GM21526 (cell line): ENCODE data around the gene CPAMD8.

Source experiments
- ATAC-seq: cut with Tn5 transposase; IDR thresholded peaks from one replicate; pipeline ENCODE4 v1.9.1; 2021; ENCODE audit warnings: moderate library complexity; ENCODE audit not compliant: unreplicated experiment, low FRiP score

CPAMD8 gene

DNA sequence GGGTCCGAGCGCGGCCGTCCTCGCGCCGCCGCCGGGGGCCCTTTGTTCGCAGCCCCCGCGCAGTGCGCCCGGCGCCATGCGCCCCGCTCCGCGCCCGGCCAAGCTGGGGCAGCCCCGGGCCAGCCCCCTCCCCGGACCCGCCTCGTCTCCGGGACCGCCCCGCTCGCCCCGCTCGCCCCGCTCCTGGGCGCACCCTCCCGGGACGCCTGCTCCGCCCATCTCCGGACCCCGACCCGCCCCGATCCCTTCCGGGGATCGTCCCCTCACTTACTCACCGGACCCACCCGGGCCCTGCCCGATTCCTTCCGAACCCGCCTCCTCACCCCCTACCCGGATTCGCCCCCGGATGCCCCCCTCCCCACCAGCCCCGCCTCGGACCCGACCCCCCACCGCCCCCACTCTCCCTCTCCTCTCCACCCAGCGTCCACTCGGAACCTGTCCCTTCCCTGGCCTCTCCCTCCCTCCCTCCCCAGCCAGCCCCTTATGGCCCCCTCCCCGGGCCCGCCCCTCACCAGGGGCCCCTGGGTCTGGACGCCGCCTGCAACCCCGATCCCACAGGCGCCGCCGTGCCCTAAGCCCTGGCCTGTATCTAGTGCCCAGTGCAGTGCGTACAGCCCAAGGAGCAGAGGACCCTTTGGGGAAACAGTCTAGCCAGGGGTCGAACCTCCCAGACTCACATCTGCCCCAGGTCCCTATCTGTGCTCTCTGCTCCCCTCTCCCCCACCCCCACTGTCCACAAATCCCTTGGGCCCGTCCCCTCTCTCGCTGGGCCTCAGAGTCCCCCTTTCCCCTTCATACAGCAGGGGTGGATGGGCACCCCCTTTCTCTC lies at the start of gene CPAMD8:
CPAMD8 (minus strand) TSS at position 105 of the 829 bp plus-strand sequence. CDS start 168 bp downstream, outside the sequence.
- ATAC-seq, result no peak

DNA sequence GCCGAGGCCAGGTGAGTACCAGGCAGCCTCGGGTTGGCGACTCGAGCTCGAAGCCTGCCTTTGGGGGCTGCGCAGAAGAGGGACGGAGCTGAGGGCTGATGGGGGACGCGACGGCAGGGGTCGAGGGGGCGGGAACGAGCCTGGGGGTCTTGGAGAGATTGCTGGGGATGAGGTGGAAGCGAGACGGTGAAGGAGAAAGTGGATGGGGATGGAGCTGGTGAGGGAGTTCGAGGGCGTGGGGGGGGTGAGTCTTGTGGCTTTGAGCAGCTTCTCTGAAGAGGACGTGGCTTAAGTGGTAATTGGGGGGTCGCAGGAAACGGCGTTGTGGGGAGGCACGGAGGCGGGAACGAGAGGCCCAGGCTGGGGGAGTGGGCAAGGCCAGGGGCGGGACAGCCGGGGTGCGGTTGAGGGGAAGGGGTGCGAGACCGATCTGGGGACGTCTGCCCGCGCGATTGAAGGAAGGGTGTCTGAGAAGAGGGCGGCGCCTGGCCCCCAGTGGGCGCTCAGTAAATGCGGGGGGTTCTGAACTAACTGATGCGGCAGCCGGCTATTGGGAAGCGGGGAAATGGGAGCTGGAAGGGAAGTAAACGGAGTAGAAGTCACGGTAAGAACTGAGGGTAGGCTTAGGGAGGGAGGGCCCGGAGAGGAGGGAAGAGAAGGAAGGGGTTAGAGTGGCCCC lies 49.4 kb upstream of the CPAMD8 start:
- no peak for ATAC-seq

DNA sequence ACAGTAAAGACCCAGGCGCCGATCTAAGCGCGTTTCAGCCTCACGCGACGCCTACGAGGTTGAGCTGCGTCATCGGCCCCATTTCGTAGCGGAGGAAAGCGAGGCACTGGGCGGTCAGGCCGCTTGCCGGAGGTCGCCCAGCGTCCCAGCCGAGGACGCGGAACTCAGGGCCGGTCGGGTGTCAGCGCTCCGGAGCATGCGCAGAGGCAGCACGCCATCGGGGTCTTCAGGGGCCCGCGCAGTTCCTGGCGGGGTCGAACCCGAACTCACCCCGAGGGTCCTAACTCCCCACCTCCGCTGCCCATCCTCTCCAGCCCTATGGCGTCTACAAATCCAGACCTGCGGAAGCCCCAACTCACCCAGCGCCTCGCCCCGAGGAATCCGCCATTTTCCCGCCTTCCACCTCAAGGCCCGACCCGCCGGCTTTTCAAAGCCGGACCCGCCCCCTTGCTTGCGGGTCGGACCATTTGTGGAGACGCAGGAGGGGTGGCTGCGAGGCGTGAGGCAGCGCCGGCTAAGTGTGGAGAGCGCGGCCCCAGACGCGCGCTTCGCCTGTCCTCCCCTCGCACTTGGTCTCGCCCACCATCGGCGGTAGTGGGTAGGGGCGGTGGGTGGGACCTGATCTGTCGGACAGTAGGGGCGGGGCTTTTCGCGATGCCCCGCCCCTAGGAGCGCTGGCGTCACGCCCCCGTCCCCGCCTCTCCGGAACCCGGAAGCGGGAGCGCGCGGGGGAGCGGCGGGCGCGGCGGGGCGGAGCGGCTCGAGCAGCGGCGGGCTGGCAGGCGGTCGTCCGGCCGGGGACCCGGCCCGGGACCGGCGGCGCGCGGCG lies 48.6 kb upstream of the CPAMD8 start, which contains the start of the genes HAUS8 and MYO9B:
HAUS8 (minus strand) TSS at position 418 of the 829 bp plus-strand sequence; CDS start at position 388, 30 bp downstream.
MYO9B (plus strand) TSS at position 743 of the 829 bp plus-strand sequence. CDS start 25,941 bp downstream, outside the sequence.
- peak; percentile 60 for ATAC-seq

DNA sequence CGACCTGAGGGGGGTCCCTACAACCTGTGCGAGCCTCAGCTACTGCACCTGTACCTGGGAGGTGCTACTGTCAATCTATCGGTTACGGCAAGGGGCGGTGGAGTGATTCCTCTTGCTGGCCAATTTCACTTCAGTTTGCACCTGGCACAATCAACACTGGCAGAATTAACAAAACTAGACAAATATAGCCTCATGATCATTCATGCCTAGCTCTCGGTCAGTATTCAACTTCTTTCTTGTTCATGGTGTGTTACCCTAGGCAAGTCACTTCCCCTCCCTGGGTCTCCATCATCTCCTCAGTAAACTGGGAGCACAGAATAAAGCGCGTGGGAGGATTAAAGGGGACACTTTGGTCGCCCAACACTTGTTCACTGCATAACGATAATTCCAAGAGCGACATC lies 48.0 kb upstream of the CPAMD8 start:
- ATAC-seq, result no peak

DNA sequence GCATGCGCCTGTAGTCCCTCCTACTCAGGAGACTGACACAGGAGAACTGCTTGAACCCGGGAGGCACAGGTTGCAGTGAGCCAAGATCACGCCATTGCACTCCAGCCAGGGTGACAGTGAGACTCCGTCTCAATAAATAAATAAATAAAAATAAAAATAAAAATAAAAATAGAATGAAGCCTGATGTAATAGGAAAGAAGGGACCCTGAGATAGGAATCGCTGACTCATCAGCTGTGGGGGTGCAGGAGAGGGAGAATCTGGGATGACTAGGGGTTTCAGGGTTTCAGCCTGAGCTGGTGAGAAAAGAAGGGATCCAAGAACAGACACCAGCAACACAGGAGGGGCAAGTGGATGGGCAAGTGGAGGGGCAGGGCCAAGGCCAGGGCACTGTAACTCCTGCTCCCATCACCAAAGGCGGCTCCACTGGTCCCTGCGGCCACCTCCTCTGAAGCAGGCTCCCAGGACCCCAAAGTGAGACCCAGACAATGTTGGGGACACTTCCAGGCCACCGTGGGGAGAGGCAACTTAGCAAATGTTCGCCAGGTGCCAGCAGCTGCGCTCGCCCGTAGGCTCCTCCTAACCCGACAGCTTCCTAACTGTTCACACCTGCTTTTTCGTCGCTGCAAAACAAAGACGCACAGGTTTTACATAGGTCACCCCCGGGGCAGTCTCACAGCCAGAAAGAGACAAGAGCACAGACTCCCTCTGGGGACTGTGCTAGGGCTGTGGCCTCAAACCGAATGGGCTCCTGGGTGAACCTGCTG lies 47.4 kb upstream of the CPAMD8 start:
- ATAC-seq, result no peak

DNA sequence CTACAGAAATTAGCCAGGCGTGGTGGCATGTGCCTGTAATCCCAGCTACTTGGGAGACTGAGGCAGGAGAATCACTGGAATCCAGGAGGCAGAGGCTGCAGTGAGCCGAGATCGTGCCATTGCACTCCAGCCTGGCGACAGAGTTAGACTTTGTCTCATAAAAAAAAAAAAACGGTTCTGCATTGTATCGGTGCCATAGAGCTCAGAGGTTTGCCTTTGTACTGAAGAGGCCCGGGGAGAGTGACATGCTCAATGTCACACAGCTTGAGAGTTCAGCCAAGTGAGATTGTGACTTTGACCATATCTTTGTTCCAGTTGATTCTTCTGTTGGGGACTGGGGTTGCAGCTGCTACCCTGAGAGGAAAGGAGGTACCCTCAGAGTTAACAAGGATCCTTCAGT lies 44.3 kb upstream of the CPAMD8 start:
- no peak for ATAC-seq

DNA sequence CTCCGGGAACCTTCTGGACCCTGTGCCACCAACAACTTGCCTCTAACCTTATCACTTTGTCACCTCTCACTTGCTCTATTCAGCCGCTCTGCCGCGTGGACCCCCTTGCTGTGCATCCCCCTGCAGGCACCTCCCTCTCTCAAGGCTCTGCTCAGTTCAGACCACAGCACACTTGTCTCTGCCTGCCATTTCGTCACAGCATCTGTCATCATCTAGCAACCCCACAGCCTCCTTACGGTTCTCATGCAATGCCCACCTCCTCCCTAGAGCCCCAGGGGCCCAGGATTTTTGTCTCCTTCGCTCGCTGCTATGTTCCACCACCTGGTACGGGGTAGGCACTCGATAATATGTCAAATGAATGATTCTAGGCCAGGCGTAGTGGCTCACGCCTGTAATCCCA lies 43.8 kb upstream of the CPAMD8 start:
- ATAC-seq, result no peak

- no peak for ATAC-seq
Measured at GRCh38 chr19:17069193-17069592, 42.6 kb upstream of the CPAMD8 start.

- ATAC-seq, result no peak
Measured at GRCh38 chr19:17063428-17063827, 36.8 kb upstream of the CPAMD8 start.

- no peak for ATAC-seq
Measured at GRCh38 chr19:17061691-17062090, 35.1 kb upstream of the CPAMD8 start.

DNA sequence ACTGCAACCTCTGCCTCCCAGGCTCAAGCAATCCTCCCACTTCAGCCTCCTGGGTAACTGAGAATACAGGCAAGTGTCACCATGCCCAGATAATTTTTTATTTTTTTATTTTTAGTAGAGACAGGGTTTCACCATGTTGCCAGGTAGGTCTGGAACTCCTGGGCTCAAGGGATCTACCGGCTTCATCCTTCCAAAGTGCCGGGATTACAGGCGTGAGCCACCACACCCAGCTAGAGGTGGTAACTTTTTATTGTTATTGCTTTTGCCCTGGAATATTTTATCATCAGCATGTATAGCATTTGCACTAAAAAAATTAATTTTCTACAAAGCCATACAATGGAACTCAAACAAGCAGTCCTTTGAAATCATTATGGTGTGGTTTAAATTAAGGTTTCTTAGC lies 34.6 kb upstream of the CPAMD8 start:
- ATAC-seq, result no peak

- ATAC-seq, result no peak
Measured at GRCh38 chr19:17060802-17061201, 34.2 kb upstream of the CPAMD8 start.

DNA sequence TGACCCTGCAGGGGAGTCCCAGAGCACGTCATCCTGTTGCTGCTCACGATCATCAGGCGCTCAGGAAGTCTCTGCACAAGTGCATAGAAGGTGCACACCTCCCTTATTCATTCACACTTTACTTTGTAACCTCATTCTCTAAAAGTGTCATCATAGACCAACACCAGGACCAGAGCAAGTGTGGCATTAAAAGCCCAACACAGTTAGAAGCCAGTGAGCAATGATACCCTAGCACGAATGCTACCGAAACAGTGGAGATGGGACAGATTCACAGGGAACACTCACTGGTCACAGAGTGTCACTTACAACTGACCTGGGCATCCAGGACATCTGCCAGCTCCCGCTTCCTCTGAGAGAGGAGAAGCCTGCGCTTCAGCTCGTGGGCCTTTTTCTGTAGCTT lies 31.6 kb upstream of the CPAMD8 start:
- no peak for ATAC-seq

DNA sequence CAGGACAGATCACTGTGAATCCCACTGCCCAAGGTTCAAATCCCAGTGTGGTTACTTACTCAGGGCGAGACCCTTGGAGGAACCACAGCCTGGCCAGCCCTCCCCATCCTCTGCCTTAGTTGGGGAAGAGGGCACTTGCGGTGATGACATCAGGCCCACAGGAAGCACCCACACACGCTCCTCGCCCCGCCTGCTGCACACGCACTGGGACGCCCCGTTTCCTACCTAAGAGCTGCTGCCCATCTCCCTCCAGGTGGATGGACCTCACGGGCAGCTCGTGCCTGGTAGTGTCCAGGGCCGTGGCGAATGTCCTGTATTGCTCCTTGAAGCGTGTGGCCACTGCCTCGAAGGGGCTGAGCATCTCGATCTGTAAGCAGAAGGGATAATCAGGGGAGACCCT lies 29.0 kb upstream of the CPAMD8 start:
- no peak for ATAC-seq

- no peak for ATAC-seq
Measured at GRCh38 chr19:17054746-17055145, 28.1 kb upstream of the CPAMD8 start.

- no peak for ATAC-seq
Measured at GRCh38 chr19:17052439-17052838, 25.8 kb upstream of the CPAMD8 start.

DNA sequence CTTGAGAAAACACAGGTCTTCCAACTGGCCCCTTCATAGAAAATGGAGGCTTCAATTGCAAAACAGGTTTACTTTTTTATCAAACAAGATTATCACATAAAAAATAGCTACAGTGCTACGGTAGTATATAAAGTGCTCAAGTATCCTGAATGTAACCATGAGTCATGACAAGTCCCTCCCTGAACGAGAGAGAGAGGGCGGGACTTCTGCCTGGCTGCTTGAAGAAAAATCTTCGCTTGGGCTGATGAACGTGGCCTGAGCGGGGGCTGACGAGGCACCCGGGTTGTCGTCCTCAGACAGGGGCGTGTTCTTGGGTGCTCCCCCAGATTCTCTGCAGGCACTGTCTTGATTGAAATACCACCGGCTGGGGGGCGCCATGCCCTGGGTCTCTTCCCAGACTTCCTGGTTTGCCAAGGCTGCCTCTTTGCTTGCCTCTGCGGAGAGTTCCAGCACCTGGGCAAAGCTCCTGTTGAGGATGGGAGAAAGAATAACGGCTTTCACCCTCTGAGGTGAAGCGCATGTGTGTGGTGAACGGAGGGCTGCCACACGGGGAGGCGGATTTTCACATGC lies 23.2 kb upstream of the CPAMD8 start:
- ATAC-seq, result no peak

DNA sequence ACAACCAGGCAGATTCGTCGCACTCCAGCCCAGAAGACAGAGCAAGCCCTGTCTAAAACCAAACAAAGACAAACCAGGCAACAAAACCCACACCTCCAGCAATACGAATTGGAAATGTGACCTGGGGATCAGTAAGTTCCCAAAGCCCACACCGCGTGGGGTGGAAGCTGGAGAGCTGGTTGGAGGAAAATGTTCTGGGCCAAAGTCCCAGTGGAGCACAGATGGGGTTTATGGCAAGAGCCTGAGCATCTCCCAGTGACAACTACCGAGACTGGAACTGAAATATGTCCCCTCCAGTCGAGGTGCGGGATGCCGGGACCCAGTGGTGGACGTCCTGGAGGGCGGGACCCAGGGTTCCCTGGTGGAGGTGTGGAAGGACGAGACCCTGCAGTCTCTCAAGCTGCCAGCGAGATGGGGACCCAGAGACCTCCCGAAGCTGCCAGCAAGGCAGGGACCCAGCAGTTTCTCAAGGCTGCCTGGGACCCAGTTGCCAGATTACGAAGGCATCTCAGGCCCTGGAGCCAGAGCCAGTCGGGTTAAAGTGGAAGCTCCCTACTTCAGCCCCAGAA lies 22.4 kb upstream of the CPAMD8 start:
- no peak for ATAC-seq

DNA sequence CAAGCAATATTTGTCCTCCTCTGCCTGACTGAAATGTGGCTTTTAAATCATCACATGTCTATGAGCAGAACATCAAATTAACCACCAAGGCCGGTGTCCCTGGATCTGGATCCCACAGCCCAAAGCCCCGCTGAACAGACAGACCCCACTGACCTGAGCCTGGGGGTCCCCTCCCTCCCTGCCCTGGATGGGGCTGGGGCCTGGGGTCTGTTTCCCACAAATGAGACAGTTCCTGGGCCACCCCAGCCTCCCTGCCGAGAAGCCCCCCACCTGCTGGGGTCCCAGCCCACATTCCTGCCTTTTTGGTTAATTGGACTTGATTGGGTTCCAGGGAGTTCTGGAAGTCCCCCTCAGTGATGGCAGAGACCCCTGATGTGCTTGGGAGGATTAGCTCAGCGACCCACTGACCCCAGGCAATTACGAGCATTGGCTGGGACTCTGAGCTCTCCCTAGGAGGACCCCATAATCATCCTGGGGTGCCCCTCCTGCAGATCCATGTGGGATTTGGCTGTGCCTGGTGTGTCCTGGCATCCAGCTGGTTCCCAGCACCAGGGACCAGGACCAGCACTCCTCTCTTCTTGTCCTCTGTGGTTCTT lies 19.4 kb upstream of the CPAMD8 start:
- no peak for ATAC-seq
